C1 segment of cervical spinal cord (tissue), 14 donors: ENCODE data around the gene ARFIP1.

Experiments
- DNase-seq, 14 donors: peaks; one replicate each; lab custom pipeline; 2025; lab: John Stamatoyannopoulos, UW

Gene ARFIP1

GRCh38 chr4:152960082-152960481 is 180.3 kb downstream of the ARFIP1 start:
- DNase-seq, result no peak

DNA sequence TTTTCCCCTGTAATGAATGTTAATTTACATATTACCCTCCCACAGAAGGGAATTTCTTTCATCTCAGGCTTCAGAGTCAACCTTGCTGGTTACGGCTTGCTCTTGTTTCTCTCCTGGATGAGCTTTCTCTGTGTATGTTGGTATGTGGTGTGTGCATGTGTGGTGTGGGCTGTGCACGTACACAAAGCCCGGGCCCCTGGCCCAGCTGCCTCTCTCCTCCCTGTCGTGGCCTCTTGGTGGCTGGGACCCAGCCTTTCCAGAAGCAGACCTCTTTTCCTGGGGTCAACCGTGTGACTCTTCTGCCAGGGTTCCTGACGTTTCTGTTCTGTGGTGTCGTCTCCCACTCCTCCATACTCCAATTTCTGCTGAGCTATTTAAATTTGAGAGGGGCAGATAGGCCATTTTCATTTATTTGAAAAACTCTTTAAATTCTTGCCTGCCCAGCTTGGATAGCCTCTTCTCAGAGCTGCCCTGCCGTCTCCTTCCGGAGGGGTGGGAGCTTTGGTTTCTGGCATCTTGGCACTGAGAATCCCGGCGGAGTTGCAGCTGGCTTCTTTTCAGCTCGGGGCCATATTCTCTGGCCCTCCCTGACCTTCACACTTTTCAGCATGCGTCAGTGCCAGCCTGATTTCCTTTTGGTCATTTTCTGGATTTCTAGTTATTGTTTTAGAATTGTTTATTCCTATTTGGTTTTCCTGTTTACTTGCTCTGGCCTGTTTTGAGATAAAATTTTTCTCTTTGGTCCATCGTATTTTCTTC is 181.4 kb downstream of the ARFIP1 start:
- no peak for DNase-seq

- DNase-seq, result no peak
Measured at GRCh38 chr4:152961773-152962115, 182.0 kb downstream of the ARFIP1 start.
